ENCODE data around the gene VLDLR.

DNA sequence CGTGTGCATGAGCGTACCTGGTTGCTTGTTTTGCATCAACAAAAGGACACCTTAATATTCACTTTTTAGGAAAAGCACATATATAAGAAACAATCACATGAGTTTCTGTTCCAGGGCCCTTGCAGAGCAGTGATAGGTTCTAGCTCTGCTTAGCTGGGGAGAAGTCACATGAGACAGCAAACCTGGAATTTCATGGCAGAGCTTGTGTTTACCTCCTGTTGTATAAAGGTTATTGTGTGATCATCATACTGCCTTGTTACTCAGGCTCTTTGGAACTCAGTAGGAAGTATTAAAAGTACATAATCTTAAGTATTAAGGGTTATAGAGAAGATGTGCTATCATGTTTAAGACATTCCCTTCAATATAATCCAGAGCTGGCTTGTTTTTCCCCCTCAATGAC, 18.0 kb upstream of the VLDLR start:
- TF ChIP-seq, protein P1, sequence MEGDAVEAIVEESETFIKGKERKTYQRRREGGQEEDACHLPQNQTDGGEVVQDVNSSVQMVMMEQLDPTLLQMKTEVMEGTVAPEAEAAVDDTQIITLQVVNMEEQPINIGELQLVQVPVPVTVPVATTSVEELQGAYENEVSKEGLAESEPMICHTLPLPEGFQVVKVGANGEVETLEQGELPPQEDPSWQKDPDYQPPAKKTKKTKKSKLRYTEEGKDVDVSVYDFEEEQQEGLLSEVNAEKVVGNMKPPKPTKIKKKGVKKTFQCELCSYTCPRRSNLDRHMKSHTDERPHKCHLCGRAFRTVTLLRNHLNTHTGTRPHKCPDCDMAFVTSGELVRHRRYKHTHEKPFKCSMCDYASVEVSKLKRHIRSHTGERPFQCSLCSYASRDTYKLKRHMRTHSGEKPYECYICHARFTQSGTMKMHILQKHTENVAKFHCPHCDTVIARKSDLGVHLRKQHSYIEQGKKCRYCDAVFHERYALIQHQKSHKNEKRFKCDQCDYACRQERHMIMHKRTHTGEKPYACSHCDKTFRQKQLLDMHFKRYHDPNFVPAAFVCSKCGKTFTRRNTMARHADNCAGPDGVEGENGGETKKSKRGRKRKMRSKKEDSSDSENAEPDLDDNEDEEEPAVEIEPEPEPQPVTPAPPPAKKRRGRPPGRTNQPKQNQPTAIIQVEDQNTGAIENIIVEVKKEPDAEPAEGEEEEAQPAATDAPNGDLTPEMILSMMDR (IDR thresholded peaks at IDR 0.05; ENCODE audit: insufficient read depth, low read length, poor library complexity, severe bottlenecking) = no peak
- TF ChIP-seq EZH2phosphoT487 (conservative IDR thresholded peaks at IDR 0.05; ENCODE audit: low read length) = no peak

All from SU-DHL-6 (cell line).